Cardiac muscle cell (in vitro differentiated cells and primary cell): Measurements from ENCODE around the gene TMEM130. TPM values are rescaled to one million over a fixed set of nuclear protein-coding genes. Genes with fewer than 3 reads are reported as not detected.

Experiments
- DNase-seq, 2 donors: peaks; one replicate each; pipeline versions ENCODE4 v3.0.0 to v3.0.0-alpha.2; 2010 to 2017; ENCODE audit warnings: low read depth in 1 of 2, low spot score in 1 of 2
- H3K27ac ChIP-seq: fragments of 200-600 bp; sonication (generic); 2 replicates; pipeline ENCODE4 v1.5.1; 2016
- H3K27me3 ChIP-seq: fragments of 200-600 bp; sonication (generic); 2 replicates; pipeline ENCODE4 v1.6.0; 2016; ENCODE audit warnings: control low read depth
- H3K36me3 ChIP-seq: fragments of 200-600 bp; sonication (generic); 2 replicates; pipeline ENCODE4 v1.5.1; 2016; ENCODE audit warnings: control low read depth
- H3K4me1 ChIP-seq: fragments of 200-600 bp; sonication (generic); 2 replicates; pipeline ENCODE4 v1.8.1; 2017; ENCODE audit warnings: low read depth, mild to moderate bottlenecking, mixed run types
- H3K4me3 ChIP-seq: fragments of 200-600 bp; sonication (generic); 2 replicates; pipeline ENCODE4 v1.5.1; 2016; ENCODE audit warnings: mild to moderate bottlenecking
- H3K9me3 ChIP-seq: fragments of 200-600 bp; sonication (generic); 2 replicates; pipeline ENCODE4 v1.5.1; 2017; ENCODE audit warnings: low read depth, mild to moderate bottlenecking, control low read depth
- polyA plus RNA-seq: library from polyadenylated mRNA; unstranded; fragments of >200 nt; fragmentation: Nextera tagmentation; extraction: Ambion mirVana; gene quantifications from 2 replicates; pipeline ENCODE4 v1.2.1, GENCODE V29; 2016
- total RNA-seq: library from RNA; depleted of rRNA; stranded (reverse); fragments of >200 nt; gene quantifications from 2 replicates; pipeline ENCODE4 v1.2.3, GENCODE V29; 2016
- TF ChIP-seq, protein P1 (sequence below): IDR thresholded peaks from 2 replicates; pipeline ENCODE4 v1.5.1; 2012; ENCODE audit warnings: low read depth, mild to moderate bottlenecking, low read length

Gene TMEM130
- total and polyA plus RNA-seq, 2 experiments from 2014 or later, result 0.51 to 0.54 TPM

DNA sequence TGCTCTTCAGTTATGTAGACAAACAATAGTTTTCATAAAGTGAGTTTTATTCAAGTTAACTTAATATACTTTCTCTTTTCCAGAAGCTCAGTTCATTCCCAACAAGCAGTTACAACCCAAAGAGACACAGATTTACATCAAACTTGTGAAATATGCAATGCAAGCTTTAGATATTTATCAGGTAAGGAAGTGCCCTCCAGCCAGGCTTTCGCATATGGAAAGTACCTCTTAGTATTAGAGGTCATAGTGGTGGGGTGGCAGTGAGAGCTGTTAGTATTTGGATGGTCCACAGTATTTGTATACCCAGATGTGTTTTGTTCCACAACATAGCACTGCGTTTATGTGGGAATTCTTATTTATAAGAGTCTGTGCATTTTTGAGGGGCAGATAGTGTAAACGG is 40.6 kb upstream of the TMEM130 start:
- H3K4me1 ChIP-seq, result no peaks in the 10 kb centered on the region
- no peaks in the 10 kb centered on the region for H3K27me3 ChIP-seq
- TF ChIP-seq, protein P1, sequence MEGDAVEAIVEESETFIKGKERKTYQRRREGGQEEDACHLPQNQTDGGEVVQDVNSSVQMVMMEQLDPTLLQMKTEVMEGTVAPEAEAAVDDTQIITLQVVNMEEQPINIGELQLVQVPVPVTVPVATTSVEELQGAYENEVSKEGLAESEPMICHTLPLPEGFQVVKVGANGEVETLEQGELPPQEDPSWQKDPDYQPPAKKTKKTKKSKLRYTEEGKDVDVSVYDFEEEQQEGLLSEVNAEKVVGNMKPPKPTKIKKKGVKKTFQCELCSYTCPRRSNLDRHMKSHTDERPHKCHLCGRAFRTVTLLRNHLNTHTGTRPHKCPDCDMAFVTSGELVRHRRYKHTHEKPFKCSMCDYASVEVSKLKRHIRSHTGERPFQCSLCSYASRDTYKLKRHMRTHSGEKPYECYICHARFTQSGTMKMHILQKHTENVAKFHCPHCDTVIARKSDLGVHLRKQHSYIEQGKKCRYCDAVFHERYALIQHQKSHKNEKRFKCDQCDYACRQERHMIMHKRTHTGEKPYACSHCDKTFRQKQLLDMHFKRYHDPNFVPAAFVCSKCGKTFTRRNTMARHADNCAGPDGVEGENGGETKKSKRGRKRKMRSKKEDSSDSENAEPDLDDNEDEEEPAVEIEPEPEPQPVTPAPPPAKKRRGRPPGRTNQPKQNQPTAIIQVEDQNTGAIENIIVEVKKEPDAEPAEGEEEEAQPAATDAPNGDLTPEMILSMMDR, result no peak
- H3K27ac ChIP-seq, result no peak overlapping the region
- DNase-seq, result no peak
- H3K9me3 ChIP-seq, result no peaks in the 10 kb centered on the region
- peaks cover 73% of the 10 kb centered on the region for H3K36me3 ChIP-seq
- H3K4me3 ChIP-seq, result no peak overlapping the region

DNA sequence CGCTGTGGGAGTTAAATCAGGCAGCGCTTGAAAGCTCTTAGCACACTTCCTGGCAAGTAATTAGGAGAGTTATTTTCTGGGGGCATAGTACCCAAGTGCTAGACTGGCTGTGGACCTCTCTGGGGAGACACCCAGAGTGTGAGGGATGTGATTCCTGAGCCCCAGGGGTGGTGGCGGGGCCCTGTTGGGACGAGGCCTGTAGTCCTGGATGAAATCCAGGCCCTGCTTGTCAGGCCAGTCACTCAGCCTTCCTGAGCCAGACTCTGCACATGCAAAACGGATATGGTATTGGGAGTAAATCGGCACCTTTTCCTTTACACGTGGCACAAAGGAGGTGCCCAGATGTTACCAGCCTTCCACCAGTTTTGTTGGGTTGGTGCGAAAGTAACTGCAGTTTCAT is 39.7 kb upstream of the TMEM130 start:
- Histone ChIP-seq H3K36me3 (peaks cover 77% of the 10 kb centered on the region), H3K27me3 (no peaks in the 10 kb centered on the region), H3K4me3 (no peak overlapping the region), H3K27ac (no peak overlapping the region), H3K9me3 (no peaks in the 10 kb centered on the region), H3K4me1 (no peaks in the 10 kb centered on the region)
- TF ChIP-seq, protein P1, result no peak
- DNase-seq, result no peak

DNA sequence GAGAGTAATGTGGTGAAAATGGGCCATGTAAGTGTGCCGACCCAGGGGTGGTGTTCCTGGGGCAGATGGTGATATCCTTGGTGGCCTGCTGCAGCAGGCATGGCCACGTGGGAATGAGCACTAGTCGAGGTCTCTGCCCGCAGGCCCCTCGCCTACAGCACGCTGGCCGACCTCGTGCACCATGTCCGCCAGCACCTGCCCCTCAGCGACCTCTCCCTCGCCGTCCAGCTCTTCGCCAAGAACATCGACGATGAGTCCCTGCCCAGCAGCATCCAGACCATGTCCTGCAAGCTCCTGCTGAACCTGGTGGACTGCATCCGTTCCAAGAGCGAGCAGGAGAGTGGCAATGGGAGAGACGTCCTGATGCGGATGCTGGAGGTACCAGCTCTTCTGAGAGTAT is 38.8 kb upstream of the TMEM130 start:
- no peak for DNase-seq
- Histone ChIP-seq H3K27me3 (no peaks in the 10 kb centered on the region), H3K36me3 (peaks cover 76% of the 10 kb centered on the region), H3K27ac (no peak overlapping the region), H3K4me1 (no peaks in the 10 kb centered on the region), H3K9me3 (no peaks in the 10 kb centered on the region), H3K4me3 (no peak overlapping the region)
- TF ChIP-seq, protein P1, result no peak

DNA sequence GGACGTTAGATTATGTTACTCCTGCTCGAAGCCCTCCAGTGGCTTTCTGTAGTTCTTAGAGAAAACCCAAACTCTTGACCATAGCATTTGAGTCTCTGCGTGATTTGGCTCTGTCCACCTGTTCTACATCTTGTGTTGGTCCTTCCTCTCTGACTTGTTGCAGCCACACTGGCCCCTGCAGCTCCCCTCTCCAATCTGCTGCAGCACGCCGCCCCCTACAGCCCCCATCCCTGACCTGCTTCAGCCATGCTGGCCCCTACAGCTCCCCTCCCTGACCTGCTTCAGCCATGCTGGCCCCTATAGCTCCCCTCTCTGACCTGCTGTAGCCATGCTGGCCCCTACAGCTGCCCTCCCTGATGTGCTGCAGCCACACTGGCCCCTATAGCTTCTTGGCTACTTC is 37.8 kb upstream of the TMEM130 start:
- no peak for DNase-seq
- TF ChIP-seq, protein P1, result no peak
- Histone ChIP-seq H3K27ac (no peak overlapping the region), H3K36me3 (peaks cover 73% of the 10 kb centered on the region), H3K27me3 (no peaks in the 10 kb centered on the region), H3K9me3 (no peaks in the 10 kb centered on the region), H3K4me1 (no peaks in the 10 kb centered on the region), H3K4me3 (no peak overlapping the region)

DNA sequence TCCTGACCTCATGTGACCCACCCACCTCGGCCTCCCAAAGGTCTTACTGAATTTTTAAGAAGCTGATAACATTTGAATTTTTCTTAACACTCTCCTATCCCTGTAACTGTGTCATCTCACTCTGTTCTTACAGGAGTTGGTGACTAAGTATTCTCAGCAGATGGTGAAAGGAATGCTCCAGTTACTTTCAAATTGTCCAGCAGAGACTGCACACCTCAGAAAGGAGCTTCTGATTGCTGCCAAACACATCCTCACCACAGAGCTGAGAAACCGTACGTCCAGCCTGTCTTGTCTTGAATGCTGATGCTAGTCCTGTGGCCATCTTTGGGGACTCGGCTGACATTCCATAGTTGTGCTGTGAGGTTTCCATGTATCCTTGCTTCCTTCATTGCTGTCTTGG is 33.4 kb upstream of the TMEM130 start:
- no peak overlapping the region for H3K27ac ChIP-seq
- no peak for DNase-seq
- TF ChIP-seq, protein P1, result no peak
- H3K4me1 ChIP-seq, result no peaks in the 10 kb centered on the region
- H3K4me3 ChIP-seq, result no peak overlapping the region
- no peaks in the 10 kb centered on the region for H3K27me3 ChIP-seq
- peaks cover 77% of the 10 kb centered on the region for H3K36me3 ChIP-seq
- H3K9me3 ChIP-seq, result no peaks in the 10 kb centered on the region

DNA sequence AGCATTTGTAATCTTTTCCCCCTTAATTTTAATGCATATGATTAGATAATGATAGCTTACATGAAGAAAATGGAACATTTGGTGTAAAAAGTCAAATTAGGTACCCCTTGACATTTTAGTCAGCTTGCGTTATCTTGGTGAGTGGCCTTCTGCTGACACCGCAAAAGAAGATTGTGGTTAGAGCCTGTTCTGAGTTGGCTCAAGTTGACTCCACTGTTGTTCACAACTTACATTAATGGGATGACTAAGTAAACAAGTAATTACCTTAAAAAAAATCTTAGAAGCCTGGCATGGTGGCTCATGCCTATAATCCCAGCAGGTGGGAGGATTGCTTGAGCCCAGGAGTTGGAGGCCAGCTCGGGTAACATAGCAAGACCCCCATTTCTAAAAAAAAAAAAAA is 32.7 kb upstream of the TMEM130 start:
- H3K27me3 ChIP-seq, result no peaks in the 10 kb centered on the region
- H3K4me3 ChIP-seq, result no peak overlapping the region
- TF ChIP-seq, protein P1, result no peak
- no peaks in the 10 kb centered on the region for H3K4me1 ChIP-seq
- H3K36me3 ChIP-seq, result peaks cover 81% of the 10 kb centered on the region
- no peak overlapping the region for H3K27ac ChIP-seq
- no peaks in the 10 kb centered on the region for H3K9me3 ChIP-seq
- DNase-seq, result no peak
